Measurements from ENCODE around the gene KRT6B. TPM values are rescaled to one million over a fixed set of nuclear protein-coding genes. Genes with fewer than 3 reads are reported as not detected.

KRT6B gene
- total and polyA plus RNA-seq, 2 of the 8 experiments (the other 6 are each of a cell fraction or from before 2014, with no cell fraction given), result not detected

GRCh38 chr12:52396656-52397055 is 55.3 kb downstream of the KRT6B start:
- CTCF ChIA-PET (ENCODE audit: partially characterized antibody), result interaction anchor here (0.7 to 11.3 kb wide), 54 partner anchors 10 to 488 kb away, joined by 3 to 112 read pairs (median 10); partner anchors contain the start of genes KRT1, KRT5, KRT6A and KRT71
- whole genome bisulfite sequencing, 2 experiments (ENCODE audit: extremely low coverage in 1 of 2, insufficient coverage in 1 of 2, insufficient read length in 1 of 2, insufficient replicate concordance in 2 of 2, low coverage in 1 of 2, low lambda C conversion rate in 2 of 2, missing lambda C conversion rate in 1 of 2), result 94% methylated on average over 8 of the region's 8 CpGs; no CpG with 5 or more reads in 1 of the 2 experiments

More at GRCh38 chr12:52396656-52397055, 55.3 kb downstream of the KRT6B start:
- Histone ChIP-seq H3K18ac (ENCODE audit: extremely low read depth, low read length) (no peak overlapping the region), H4K91ac (replicated peaks; ENCODE audit: insufficient read length, low read length) (no peak overlapping the region), H3K23ac (ENCODE audit: insufficient read length) (no peak overlapping the region), H4K20me1 (replicated peaks in 1 of 2; ENCODE audit: control insufficient read depth in 1 of 2, insufficient read depth in 2 of 2, low read length in 2 of 2) (no peaks in the 10 kb centered on the region), H2BK20ac (ENCODE audit: low read length) (no peak overlapping the region), H3K27ac (ENCODE audit: low read depth, low read length) (no peak overlapping the region), H3K14ac (ENCODE audit: insufficient read length) (no peak overlapping the region), H3K9me3 (ENCODE audit: insufficient read depth in 2 of 2, low read depth in 1 of 2, low read length in 1 of 2) (no peaks in the 10 kb centered on the region), H2AFZ (ENCODE audit: low read length) (no peak overlapping the region), H3K4me3 (ENCODE audit: extremely low read depth in 1 of 4, insufficient read depth in 2 of 4, low read depth in 3 of 4, low read length in 4 of 4) (no peak overlapping the region), H3K27me3 (replicated peaks in 1 of 4; ENCODE audit: control insufficient read depth in 3 of 4, extremely low read depth in 1 of 4, insufficient read depth in 3 of 4, low read length in 3 of 4) (peaks cover 0 to 4% (median 0%) of the 10 kb centered on the region in 4 experiments; a peak in 2 of 7 replicates), H3K79me2 (ENCODE audit: control insufficient read depth in 1 of 2, insufficient read depth in 2 of 2, low read length in 2 of 2) (no peaks in the 10 kb centered on the region), H3K9ac (replicated peaks in 1 of 4; ENCODE audit: extremely low read depth in 1 of 4, low read depth in 3 of 4, low read length in 3 of 4) (no peak overlapping the region), H2BK120ac (replicated peaks; ENCODE audit: low read depth, low read length) (no peak overlapping the region), H2BK12ac (ENCODE audit: low read depth, low read length) (no peak overlapping the region), H3K4me2 (ENCODE audit: insufficient read depth in 1 of 2, low read depth in 2 of 2, low read length in 2 of 2) (no peak overlapping the region), H3K56ac (replicated peaks; ENCODE audit: insufficient read length, low read depth, low read length) (no peak overlapping the region), H3K79me1 (ENCODE audit: low read depth, low read length) (no peaks in the 10 kb centered on the region), H3K23me2 (ENCODE audit: low read depth, low read length) (peaks cover 3% of the 10 kb centered on the region; the same call in 1 of the 2 replicates), H2BK5ac (ENCODE audit: low read depth, low read length) (no peak overlapping the region), H3K36me3 (ENCODE audit: control insufficient read depth in 2 of 4, insufficient read depth in 4 of 4, low read length in 3 of 4) (no peaks in the 10 kb centered on the region), H3K4me1 (replicated peaks in 1 of 4; ENCODE audit: control insufficient read depth in 3 of 4, insufficient read depth in 4 of 4, low read length in 3 of 4) (no peaks in the 10 kb centered on the region; a peak in 1 of 7 replicates), H2BK15ac (ENCODE audit: low read length) (no peak overlapping the region), H2AK5ac (ENCODE audit: low read depth, low read length) (no peak overlapping the region), H3K4ac (replicated peaks; ENCODE audit: insufficient read length, low read depth, low read length) (no peak overlapping the region), H4K8ac (ENCODE audit: extremely low read depth, insufficient read depth, low read length) (no peak overlapping the region), H4K5ac (ENCODE audit: insufficient read length, low read depth, low read length) (no peak overlapping the region)
- POLR2A ChIA-PET (ENCODE audit: partially characterized antibody), result no interaction called here
- DNase-seq (ENCODE audit: low read depth in 1 of 2, low spot score in 2 of 2) (no peak), FAIRE-seq (no peak)
- TF ChIP-seq BACH1 (IDR thresholded peaks at IDR 0.05; ENCODE audit: low read length) (no peak), ATF2 (IDR thresholded peaks at IDR 0.05; ENCODE audit: low read length) (no peak), KDM5A (IDR thresholded peaks at IDR 0.05; ENCODE audit: low read length) (no peak), RFX5 (IDR thresholded peaks at IDR 0.05; ENCODE audit: borderline replicate concordance, low read depth, low read length) (no peak)
